HPDE6-E6E7 (cell line): ENCODE measurements around the gene RBBP8NL.
"Not testable (repeated sequence)": the region's sequence is repeated elsewhere in the genome, so short reads cannot be mapped to it uniquely, and the experiment has no call there.

Experiments used
- DNase-seq: peaks from one replicate; pipeline ENCODE4 v3.0.0; 2011; ENCODE audit warnings: missing footprints; ENCODE audit errors: extremely low spot score

The RBBP8NL gene

GRCh38 chr20:62374331-62375152 is 52.8 kb downstream of the RBBP8NL start:
- DNase-seq = no peak

GRCh38 chr20:62373631-62374179 is 53.6 kb downstream of the RBBP8NL start:
- not testable (repeated sequence) for DNase-seq

GRCh38 chr20:62372042-62372993 is 55.0 kb downstream of the RBBP8NL start:
- DNase-seq = no peak

GRCh38 chr20:62371588-62372041 is 55.7 kb downstream of the RBBP8NL start:
- no peak for DNase-seq

GRCh38 chr20:62370807-62371587 is 56.3 kb downstream of the RBBP8NL start:
- DNase-seq = no peak

GRCh38 chr20:62370115-62370806 is 57.1 kb downstream of the RBBP8NL start:
- DNase-seq = no peak

GRCh38 chr20:62369815-62370114 is 57.6 kb downstream of the RBBP8NL start:
- DNase-seq = no peak

- peak; percentile 81 for DNase-seq
Measured at GRCh38 chr20:62368976-62369814, 58.1 kb downstream of the RBBP8NL start.

- DNase-seq = no peak
Measured at GRCh38 chr20:62368392-62368975, 58.9 kb downstream of the RBBP8NL start.

- DNase-seq = no peak
Measured at GRCh38 chr20:62367633-62368391, 59.5 kb downstream of the RBBP8NL start.

GRCh38 chr20:62367136-62367632 is 60.2 kb downstream of the RBBP8NL start, which contains the start of gene LAMA5:
LAMA5 (minus strand) TSS chr20:62367312; CDS start chr20:62367245, 67 bp downstream.
- DNase-seq = no peak

GRCh38 chr20:62366370-62367135 is 60.8 kb downstream of the RBBP8NL start:
- DNase-seq = no peak

- DNase-seq = peak; percentile 91
Measured at GRCh38 chr20:62365814-62366369, 61.4 kb downstream of the RBBP8NL start.

GRCh38 chr20:62364911-62365736 is 62.2 kb downstream of the RBBP8NL start:
- DNase-seq = no peak

GRCh38 chr20:62363920-62364851 is 63.2 kb downstream of the RBBP8NL start:
- DNase-seq = no peak
